Neuronal stem cell (in vitro differentiated cells): ENCODE data around the gene BAIAP3.

Experiments
- DNase-seq: peaks from one replicate; pipeline ENCODE4 v3.0.0-alpha.2; 2013; ENCODE audit warnings: low spot score
- H2AFZ ChIP-seq: one replicate; pipeline ENCODE4 v1.6.1; 2013; ENCODE audit warnings: mild to moderate bottlenecking, low read length, inconsistent platforms
- H2AK5ac ChIP-seq: 2 replicates; pipeline ENCODE4 v1.6.1; 2013; ENCODE audit warnings: low read depth, mild to moderate bottlenecking, inconsistent platforms, low read length, moderate library complexity, mixed read lengths
- H2BK120ac ChIP-seq: 2 replicates; pipeline ENCODE4 v1.6.1; 2013; ENCODE audit warnings: low read depth, mild to moderate bottlenecking, inconsistent platforms, low read length, moderate library complexity, mixed read lengths
- H2BK12ac ChIP-seq: one replicate; pipeline ENCODE4 v1.6.1; 2013; ENCODE audit warnings: low read length, inconsistent platforms
- H2BK15ac ChIP-seq: 2 replicates; pipeline ENCODE4 v1.6.1; 2013; ENCODE audit warnings: mild to moderate bottlenecking, low read length, inconsistent platforms, mixed read lengths
- H2BK5ac ChIP-seq: one replicate; pipeline ENCODE4 v1.6.1; 2013; ENCODE audit warnings: inconsistent platforms, mild to moderate bottlenecking, low read length, moderate library complexity
- H3K14ac ChIP-seq: one replicate; pipeline ENCODE4 v1.6.1; 2013; ENCODE audit warnings: low read length, inconsistent platforms
- H3K18ac ChIP-seq: 2 replicates; pipeline ENCODE4 v1.6.1; 2013; ENCODE audit warnings: low read length, inconsistent platforms
- H3K23ac ChIP-seq: 2 replicates; pipeline ENCODE4 v1.6.1; 2013; ENCODE audit warnings: low read depth, mild to moderate bottlenecking, mixed read lengths, low read length, inconsistent platforms; ENCODE audit not compliant: poor library complexity
- H3K27ac ChIP-seq: replicated peaks from 3 replicates; pipeline ENCODE4 v1.5.1; 2013; ENCODE audit warnings: low read length, inconsistent platforms
- H3K27me3 ChIP-seq, 3 experiments: 2 replicates each; pipeline ENCODE4 v1.6.1; 2013; ENCODE audit warnings: low read length in 3 of 3, mild to moderate bottlenecking in 2 of 3, inconsistent platforms in 1 of 3, low read depth in 1 of 3, mixed read lengths in 1 of 3, moderate library complexity in 1 of 3; ENCODE audit not compliant: control insufficient read depth in 3 of 3, insufficient read depth in 3 of 3
- H3K36me3 ChIP-seq, 2 donors: replicated peaks in 1 of 2; 2 replicates each; pipeline ENCODE4 v1.6.1; 2013; ENCODE audit warnings: low read length in 2 of 2; ENCODE audit not compliant: control insufficient read depth in 2 of 2, insufficient read depth in 2 of 2
- H3K4ac ChIP-seq: 2 replicates; pipeline ENCODE4 v1.6.1; 2013; ENCODE audit warnings: inconsistent platforms, mild to moderate bottlenecking, low read length, moderate library complexity
- H3K4me1 ChIP-seq, 2 donors: 1 replicate in 1 of 2; 2 replicates in 1 of 2; pipeline ENCODE4 v1.6.1; 2013; ENCODE audit warnings: low read length in 2 of 2, low read depth in 1 of 2; ENCODE audit not compliant: control insufficient read depth in 2 of 2, insufficient read depth in 1 of 2
- H3K4me2 ChIP-seq: one replicate; pipeline ENCODE4 v1.6.1; 2013; ENCODE audit warnings: mild to moderate bottlenecking, low read length, inconsistent platforms; ENCODE audit not compliant: insufficient read depth, poor library complexity, severe bottlenecking
- H3K4me3 ChIP-seq, 2 donors: 2 replicates each; pipeline ENCODE4 v1.5.1; 2013; ENCODE audit warnings: low read length in 2 of 2, mild to moderate bottlenecking in 2 of 2, inconsistent platforms in 1 of 2, moderate library complexity in 1 of 2
- H3K79me1 ChIP-seq: one replicate; pipeline ENCODE4 v1.6.1; 2013; ENCODE audit warnings: low read depth, mild to moderate bottlenecking, inconsistent platforms, low read length, moderate library complexity
- H3K9ac ChIP-seq: one replicate; pipeline ENCODE4 v1.6.1; 2013; ENCODE audit warnings: mild to moderate bottlenecking, low read depth, low read length, inconsistent platforms; ENCODE audit not compliant: poor library complexity
- H3K9me3 ChIP-seq, 2 donors: replicated peaks in 1 of 2; 2 replicates each; pipeline versions ENCODE3 to v1.6.1; 2013; ENCODE audit warnings: low read length in 2 of 2, mild to moderate bottlenecking in 2 of 2, inconsistent platforms in 1 of 2, low read depth in 1 of 2, mixed read lengths in 1 of 2, moderate library complexity in 1 of 2; ENCODE audit not compliant: control insufficient read depth in 2 of 2, insufficient read depth in 1 of 2
- H4K8ac ChIP-seq: one replicate; pipeline ENCODE4 v1.6.1; 2013; ENCODE audit warnings: low read depth, mild to moderate bottlenecking, inconsistent platforms, low read length, moderate library complexity
- H4K91ac ChIP-seq: one replicate; pipeline ENCODE4 v1.6.1; 2013; ENCODE audit warnings: low read length, low read depth, mild to moderate bottlenecking, inconsistent platforms; ENCODE audit not compliant: poor library complexity
- WGBS, 2 donors: extraction: QIAGEN DNeasy Blood & Tissue Kit; methylation state at CpG; one replicate each; pipeline ENCODE4 v1.1.7; 2013; ENCODE audit warnings: missing lambda C conversion rate in 2 of 2, mixed read lengths in 1 of 2; ENCODE audit not compliant: insufficient read length in 2 of 2, insufficient replicate concordance in 1 of 2; ENCODE audit errors: extremely low coverage in 2 of 2; 5-methylcytosine and 5-hydroxymethylcytosine counted together

BAIAP3 gene

GRCh38 chr16:1319041-1319440 lies 14.4 kb upstream of the BAIAP3 start:
- peaks cover 82 to 95% of the 10 kb centered on the region in 2 donors for H3K36me3 ChIP-seq

GRCh38 chr16:1320097-1320496 lies 13.3 kb upstream of the BAIAP3 start:
- Histone ChIP-seq H3K4me2 (no peak overlapping the region), H3K36me3 (peaks cover 77 to 95% of the 10 kb centered on the region in 2 donors), H2BK12ac (no peak overlapping the region), H2AFZ (no peak overlapping the region), H2BK15ac (no peak overlapping the region), H2BK120ac (no peak overlapping the region), H3K18ac (no peak overlapping the region), H4K8ac (peak overlapping the region; percentile 19), H3K27me3 (no peaks in the 10 kb centered on the region), H2BK5ac (no peak overlapping the region), H3K23ac (no peak overlapping the region), H3K14ac (no peak overlapping the region), H3K4ac (no peak overlapping the region), H3K79me1 (peaks cover 31% of the 10 kb centered on the region), H3K27ac (no peak overlapping the region), H3K4me1 (no peaks in the 10 kb centered on the region), H2AK5ac (no peak overlapping the region), H3K4me3 (no peak overlapping the region), H3K9me3 (peaks cover 0 to 4% of the 10 kb centered on the region in 2 donors), H4K91ac (no peak overlapping the region), H3K9ac (no peak overlapping the region)
- no CpG with 5 or more reads among the region's 12 CpGs for WGBS, 2 donors
- no peak for DNase-seq

More at GRCh38 chr16:1319041-1319440, 14.4 kb upstream of the BAIAP3 start:
- no peaks in the 10 kb centered on the region for H3K4me1 ChIP-seq
- H2BK12ac ChIP-seq, result peak overlapping the region; percentile 94
- H3K4ac ChIP-seq, result no peak overlapping the region
- no peak overlapping the region for H2BK120ac ChIP-seq
- peak overlapping the region; percentile 99 for H3K23ac ChIP-seq
- H2BK5ac ChIP-seq, result peak overlapping the region; percentile 39
- H2BK15ac ChIP-seq, result no peak overlapping the region
- no peak for DNase-seq
- H3K9me3 ChIP-seq, result peaks cover 0 to 4% of the 10 kb centered on the region in 2 donors
- peaks cover 41% of the 10 kb centered on the region for H3K79me1 ChIP-seq
- H4K91ac ChIP-seq, result no peak overlapping the region
- no peak overlapping the region for H2AFZ ChIP-seq
- H3K9ac ChIP-seq, result peak overlapping the region; percentile 70
- no peak overlapping the region for H3K4me2 ChIP-seq
- peak overlapping the region; percentile 63 for H3K14ac ChIP-seq
- peak overlapping the region; percentile 64 for H3K18ac ChIP-seq
- no peaks in the 10 kb centered on the region for H3K27me3 ChIP-seq
- H3K27ac ChIP-seq, result no peak overlapping the region
- WGBS, 2 donors, result no CpG with 5 or more reads among the region's 33 CpGs
- H4K8ac ChIP-seq, result no peak overlapping the region
- H2AK5ac ChIP-seq, result no peak overlapping the region
- H3K4me3 ChIP-seq, result peak overlapping the region in 1 of 2 donors; percentile 4

GRCh38 chr16:1320658-1321240 lies 12.7 kb upstream of the BAIAP3 start:
- Histone ChIP-seq H4K8ac (no peak overlapping the region), H2BK12ac (peak overlapping the region; percentile 22), H3K4me3 (peak overlapping the region in 1 of 2 donors; percentile 22), H3K27me3 (no peaks in the 10 kb centered on the region), H3K79me1 (peaks cover 30% of the 10 kb centered on the region), H2BK120ac (no peak overlapping the region), H2BK15ac (no peak overlapping the region), H2AFZ (no peak overlapping the region), H3K4me1 (no peaks in the 10 kb centered on the region), H3K4ac (no peak overlapping the region), H3K9ac (peak overlapping the region; percentile 60), H3K4me2 (no peak overlapping the region), H3K14ac (no peak overlapping the region), H4K91ac (no peak overlapping the region), H2BK5ac (peak overlapping the region; percentile 13), H3K9me3 (peaks cover 0 to 4% of the 10 kb centered on the region in 2 donors), H3K27ac (no peak overlapping the region), H3K36me3 (peaks cover 76 to 95% of the 10 kb centered on the region in 2 donors), H2AK5ac (no peak overlapping the region), H3K23ac (no peak overlapping the region), H3K18ac (no peak overlapping the region)
- DNase-seq, result no peak
- WGBS, 2 donors, result no CpG with 5 or more reads among the region's 22 CpGs

GRCh38 chr16:1322407-1322806 lies 11.0 kb upstream of the BAIAP3 start:
- Histone ChIP-seq H3K9ac (no peak overlapping the region), H3K23ac (no peak overlapping the region), H3K36me3 (peaks cover 62 to 81% of the 10 kb centered on the region in 2 donors), H3K27me3 (no peaks in the 10 kb centered on the region), H2BK15ac (no peak overlapping the region), H3K14ac (no peak overlapping the region), H2AK5ac (no peak overlapping the region), H2BK120ac (no peak overlapping the region), H3K4ac (no peak overlapping the region), H3K79me1 (peaks cover 21% of the 10 kb centered on the region), H3K9me3 (peaks cover 0 to 4% of the 10 kb centered on the region in 2 donors), H3K4me3 (no peak overlapping the region), H3K4me1 (peaks cover 2 to 4% of the 10 kb centered on the region in 2 donors), H3K4me2 (no peak overlapping the region), H2BK5ac (no peak overlapping the region), H2AFZ (no peak overlapping the region), H4K8ac (no peak overlapping the region), H3K27ac (no peak overlapping the region), H3K18ac (no peak overlapping the region), H2BK12ac (no peak overlapping the region), H4K91ac (no peak overlapping the region)
- no peak for DNase-seq
- WGBS, 2 donors, result no CpG with 5 or more reads among the region's 8 CpGs
